HG03095 (cell line): ENCODE results near the gene WDR11.

Experiments used
- ATAC-seq: cut with Tn5 transposase; IDR thresholded peaks from one replicate; pipeline ENCODE4 v1.9.1; 2021; ENCODE audit warnings: moderate library complexity; ENCODE audit not compliant: unreplicated experiment

WDR11 gene

GRCh38 chr10:120945182-120945581, 94.0 kb downstream of the WDR11 start:
- no peak for ATAC-seq

- ATAC-seq, result no peak
These were observed 94.7 kb downstream of the WDR11 start for GRCh38 chr10:120945801-120946302.

GRCh38 chr10:120946497-120946896, 95.3 kb downstream of the WDR11 start:
- ATAC-seq, result no peak

- peak; percentile 93 for ATAC-seq
These were observed 97.9 kb downstream of the WDR11 start for GRCh38 chr10:120948889-120949608.

GRCh38 chr10:120949609-120950031, 98.5 kb downstream of the WDR11 start:
- ATAC-seq, result no peak

- no peak for ATAC-seq
These were observed 98.9 kb downstream of the WDR11 start for GRCh38 chr10:120950051-120950561.

- no peak for ATAC-seq
These were observed 100.1 kb downstream of the WDR11 start for GRCh38 chr10:120951288-120951687.

GRCh38 chr10:120953897-120954296, 102.7 kb downstream of the WDR11 start:
- ATAC-seq, result no peak
